ENCODE data around the gene TXNL1. TPM values are rescaled to one million over a fixed set of nuclear protein-coding genes. Genes with fewer than 3 reads are reported as not detected.

The TXNL1 gene
- total and polyA plus RNA-seq, 2 of the 13 experiments (the other 11 are each of a cell fraction or from before 2014, with no cell fraction given): 41.9 to 73.1 TPM

DNA sequence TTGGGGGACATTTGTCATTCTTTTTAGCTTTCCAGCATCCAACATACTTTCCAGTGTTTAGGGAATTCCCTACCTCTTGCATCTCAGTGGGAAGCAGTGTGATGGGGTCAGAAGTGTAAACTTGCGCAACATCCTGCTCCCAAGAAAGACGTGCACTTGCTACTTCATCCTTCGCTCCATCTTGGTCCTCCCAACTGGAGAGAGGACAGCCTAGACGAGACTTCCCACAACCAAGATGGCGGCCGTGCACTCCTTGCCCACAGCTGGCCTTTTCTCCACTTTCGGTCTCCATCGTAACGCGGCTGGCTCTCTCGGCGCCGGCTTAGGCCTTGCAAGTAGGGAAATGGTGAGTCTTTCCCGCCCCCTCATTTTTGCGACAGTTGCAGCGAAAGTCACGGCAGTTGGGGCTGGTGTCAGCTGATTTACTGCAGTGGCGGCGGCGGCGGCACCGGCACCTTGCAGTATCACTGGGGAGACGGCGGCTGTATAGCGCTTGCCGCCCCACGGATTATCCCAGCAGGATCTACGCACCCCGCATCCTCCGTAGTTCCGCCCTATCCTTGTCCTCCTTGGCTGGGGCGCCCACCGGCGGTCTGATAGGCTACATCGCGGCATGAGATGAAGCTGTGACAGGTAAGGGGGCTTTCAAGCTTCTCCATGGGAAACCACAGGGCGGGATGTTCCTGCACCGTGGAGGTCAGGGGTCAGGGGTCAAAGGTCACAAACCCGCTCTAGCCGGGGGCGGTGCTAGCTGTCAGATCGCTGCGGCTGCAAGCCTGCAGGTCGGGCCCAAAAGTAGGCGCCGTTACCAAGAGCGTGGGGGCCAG, 12.8 kb upstream of the TXNL1 start, which contains the start of gene WDR7 (continued):
- TF ChIP-seq ZNF276 (CRISPR knock-in tag; IDR thresholded peaks at IDR 0.05; ENCODE audit: low read depth): no peak
- TF ChIP-seq ZFP36 (IDR thresholded peaks at IDR 0.05; ENCODE audit: borderline replicate concordance, low read depth, low read length, partially characterized antibody): no peak
- TF ChIP-seq NCOA1 (CRISPR knock-in tag; IDR thresholded peaks at IDR 0.05): no peak
- no peak for TF ChIP-seq EP300 (IDR thresholded peaks at IDR 0.05; ENCODE audit: low read depth in 2 of 2, low read length in 2 of 2)
- no peak for TF ChIP-seq EP300 (CRISPR knock-in tag; IDR thresholded peaks at IDR 0.05; ENCODE audit: borderline replicate concordance)
- TF ChIP-seq ZNF292 (CRISPR knock-in tag; IDR thresholded peaks at IDR 0.05; ENCODE audit: borderline replicate concordance, low read depth): peak; percentile 80
- TF ChIP-seq MXD4 (CRISPR knock-in tag; IDR thresholded peaks at IDR 0.05): no peak; the same call in 1 of the 2 replicates
- no peak for TF ChIP-seq JUN (CRISPR knock-in tag; IDR thresholded peaks at IDR 0.05)
- TF ChIP-seq ZBED4 (CRISPR knock-in tag; IDR thresholded peaks at IDR 0.05; ENCODE audit: borderline replicate concordance): no peak
- no peak for TF ChIP-seq DNMT1 (CRISPR knock-in tag; IDR thresholded peaks at IDR 0.05)
- no peak for TF ChIP-seq ZBTB1 (CRISPR knock-in tag; IDR thresholded peaks at IDR 0.05; ENCODE audit: borderline replicate concordance)
- TF ChIP-seq, protein P1, sequence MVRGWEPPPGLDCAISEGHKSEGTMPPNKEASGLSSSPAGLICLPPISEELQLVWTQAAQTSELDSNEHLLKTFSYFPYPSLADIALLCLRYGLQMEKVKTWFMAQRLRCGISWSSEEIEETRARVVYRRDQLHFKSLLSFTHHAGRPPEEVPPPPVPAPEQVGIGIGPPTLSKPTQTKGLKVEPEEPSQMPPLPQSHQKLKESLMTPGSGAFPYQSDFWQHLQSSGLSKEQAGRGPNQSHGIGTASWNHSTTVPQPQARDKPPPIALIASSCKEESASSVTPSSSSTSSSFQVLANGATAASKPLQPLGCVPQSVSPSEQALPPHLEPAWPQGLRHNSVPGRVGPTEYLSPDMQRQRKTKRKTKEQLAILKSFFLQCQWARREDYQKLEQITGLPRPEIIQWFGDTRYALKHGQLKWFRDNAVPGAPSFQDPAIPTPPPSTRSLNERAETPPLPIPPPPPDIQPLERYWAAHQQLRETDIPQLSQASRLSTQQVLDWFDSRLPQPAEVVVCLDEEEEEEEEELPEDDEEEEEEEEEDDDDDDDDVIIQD (CRISPR knock-in tag; IDR thresholded peaks at IDR 0.05; ENCODE audit: low read depth): peak; percentile 66; the same call in 1 of the 2 replicates
- no peak for TF ChIP-seq SRSF9 (IDR thresholded peaks at IDR 0.05; ENCODE audit: borderline replicate concordance, insufficient read depth, low read depth, low read length, poor library complexity, severe bottlenecking)
- no peak for TF ChIP-seq MLXIP (CRISPR knock-in tag; IDR thresholded peaks at IDR 0.05; ENCODE audit: borderline replicate concordance)
- TF ChIP-seq, protein P2, sequence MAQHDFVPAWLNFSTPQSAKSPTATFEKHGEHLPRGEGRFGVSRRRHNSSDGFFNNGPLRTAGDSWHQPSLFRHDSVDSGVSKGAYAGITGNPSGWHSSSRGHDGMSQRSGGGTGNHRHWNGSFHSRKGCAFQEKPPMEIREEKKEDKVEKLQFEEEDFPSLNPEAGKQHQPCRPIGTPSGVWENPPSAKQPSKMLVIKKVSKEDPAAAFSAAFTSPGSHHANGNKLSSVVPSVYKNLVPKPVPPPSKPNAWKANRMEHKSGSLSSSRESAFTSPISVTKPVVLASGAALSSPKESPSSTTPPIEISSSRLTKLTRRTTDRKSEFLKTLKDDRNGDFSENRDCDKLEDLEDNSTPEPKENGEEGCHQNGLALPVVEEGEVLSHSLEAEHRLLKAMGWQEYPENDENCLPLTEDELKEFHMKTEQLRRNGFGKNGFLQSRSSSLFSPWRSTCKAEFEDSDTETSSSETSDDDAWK (CRISPR knock-in tag; IDR thresholded peaks at IDR 0.05): no peak
- no peak for TF ChIP-seq NKX3-1 (CRISPR knock-in tag; IDR thresholded peaks at IDR 0.05)

All from HepG2 (cell line).